Activated CD4-positive, alpha-beta T cell treated with anti-CD3 and anti-CD28 coated beads, Interleukin-2, Interleukin-6, amounts not matched to agents 100 ng/mL and 50 ng/mL, durations not matched to agents 16 hours and 8 hours (primary cell): ENCODE measurements around the gene NUMB.
"Not testable (repeated sequence)": the region's sequence is repeated elsewhere in the genome, so short reads cannot be mapped to it uniquely, and the experiment has no call there.

ENCODE experiments used
- DNase-seq: peaks from one replicate; pipeline ENCODE4 v3.0.0-alpha.2; 2020

NUMB gene

DNA sequence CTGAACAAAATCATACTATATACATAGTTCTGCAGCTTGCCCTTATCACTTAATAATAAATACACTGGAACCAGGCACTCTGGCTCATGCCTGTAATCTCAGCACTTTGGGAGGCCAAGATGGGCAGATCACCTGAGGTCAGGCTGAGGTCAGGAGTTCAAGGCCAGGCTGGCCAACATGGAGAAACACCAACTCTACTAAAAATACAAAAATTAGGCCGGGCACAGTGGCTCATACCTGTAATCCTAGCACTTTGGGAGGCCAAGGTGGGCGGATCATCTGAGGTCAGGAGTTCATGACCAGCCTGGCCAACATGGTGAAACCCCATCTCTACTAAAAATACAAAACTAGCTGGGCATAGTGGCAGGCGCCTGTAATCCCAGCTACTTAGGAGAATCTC lies 109.3 kb downstream of the NUMB start:
- DNase-seq = not testable (repeated sequence)

DNA sequence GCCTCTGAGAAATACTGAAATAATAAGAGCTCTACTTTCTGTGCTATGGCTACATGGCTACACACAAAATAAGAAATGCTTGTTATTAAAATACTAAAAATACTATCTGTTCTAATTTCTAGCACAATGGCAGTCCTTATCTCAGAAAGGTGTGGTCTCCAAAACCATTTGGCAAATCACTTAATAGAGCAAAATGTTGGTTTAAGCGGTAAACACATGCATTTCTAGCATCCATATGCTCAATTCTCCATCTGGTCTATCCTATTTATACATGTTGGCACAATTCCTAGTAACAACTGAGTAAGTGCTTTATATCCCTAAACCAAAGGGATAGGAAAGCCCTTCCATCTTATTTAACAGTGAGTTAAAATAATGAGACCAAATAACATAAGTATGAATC lies 114.0 kb downstream of the NUMB start:
- DNase-seq = no peak

DNA sequence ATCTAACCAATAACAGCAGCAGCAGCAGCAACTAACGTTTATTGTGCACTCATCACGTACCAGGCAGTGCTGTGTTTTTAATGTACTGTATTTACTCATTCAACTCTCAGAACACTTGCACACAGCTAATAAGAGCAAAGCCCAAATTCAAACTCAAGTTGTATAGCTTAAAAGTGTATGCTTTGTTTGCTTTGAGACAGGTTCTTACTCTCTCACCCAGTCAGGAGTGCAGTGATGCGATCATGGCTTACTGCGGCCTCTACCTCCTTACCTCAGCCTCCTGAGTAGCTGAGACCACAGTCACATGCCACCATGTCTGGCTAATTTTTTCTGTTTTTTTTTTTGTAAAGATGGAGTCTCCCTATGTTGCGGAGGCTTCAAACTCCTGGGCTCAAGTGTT lies 115.7 kb downstream of the NUMB start:
- no peak for DNase-seq

DNA sequence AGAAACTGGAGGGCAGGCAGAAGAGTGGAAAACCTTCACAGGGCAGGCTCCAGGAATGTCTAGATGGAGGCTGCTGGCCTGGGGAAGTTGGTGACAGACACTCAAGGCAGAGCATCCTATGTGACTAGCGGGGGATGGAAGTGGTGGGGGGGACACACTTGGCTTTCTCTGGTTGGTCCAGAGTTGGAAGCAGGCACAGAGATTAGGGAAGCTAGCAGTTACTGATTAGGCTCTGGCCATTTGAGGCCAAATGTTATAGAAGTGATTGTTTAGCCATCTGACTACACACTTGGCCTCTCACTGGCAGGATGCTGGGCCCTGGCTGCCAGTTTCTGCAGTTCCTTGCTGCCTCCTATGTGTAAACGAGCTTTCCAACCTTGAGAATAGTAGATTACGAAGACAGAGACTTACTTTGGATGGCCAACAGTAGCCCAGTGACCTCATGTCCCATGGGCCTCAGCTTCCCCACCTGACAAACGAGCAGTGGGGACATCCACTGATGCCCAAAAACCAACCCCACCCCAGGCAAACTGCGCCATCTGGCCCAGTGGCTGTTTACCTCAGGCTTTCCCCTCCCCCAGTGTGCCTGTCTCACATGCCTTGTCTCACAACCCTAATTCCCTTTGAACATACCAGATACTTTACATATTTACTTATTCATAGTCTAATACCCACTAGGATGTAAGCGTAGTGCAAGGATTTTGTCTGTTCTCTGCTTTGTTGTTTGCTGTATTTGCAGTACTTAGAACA lies 118.3 kb downstream of the NUMB start:
- no peak for DNase-seq

DNA sequence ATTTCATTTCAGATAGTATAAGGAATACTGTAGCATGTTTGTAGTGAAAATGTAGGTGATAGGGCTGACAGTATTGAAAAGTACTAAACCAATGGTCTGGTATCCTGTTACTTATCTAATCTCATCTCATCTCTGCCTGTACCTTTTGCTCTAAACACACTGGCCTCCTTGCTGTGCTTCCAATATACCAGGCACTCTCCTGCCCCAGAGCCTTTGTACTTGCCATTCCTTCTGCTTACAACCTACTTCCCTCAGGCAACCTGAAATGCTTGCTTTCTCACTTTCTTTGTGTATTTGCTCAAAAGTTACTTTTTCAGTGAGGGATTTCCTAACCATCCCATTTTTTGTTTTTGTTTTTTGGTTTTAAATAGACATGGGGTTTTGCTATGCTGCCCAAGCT lies 119.1 kb downstream of the NUMB start:
- no peak for DNase-seq

DNA sequence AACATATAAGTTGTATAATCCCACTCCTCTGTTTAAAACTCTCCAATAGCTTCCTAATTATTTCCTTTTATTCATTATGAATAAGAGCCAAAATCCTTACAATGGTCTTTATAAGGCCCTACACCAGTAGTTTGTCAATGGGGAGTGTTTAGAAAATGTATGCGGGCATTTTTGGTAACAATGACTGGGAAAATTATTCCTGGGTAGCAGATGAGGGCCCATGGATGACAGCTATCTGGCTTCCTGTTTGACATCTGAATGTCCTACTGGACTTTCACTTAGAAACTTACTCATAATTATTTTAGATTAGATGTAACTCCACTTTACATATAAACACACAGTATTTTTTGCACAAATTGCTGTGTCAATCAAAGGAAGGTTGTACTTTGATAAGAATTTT lies 119.8 kb downstream of the NUMB start:
- no peak for DNase-seq

DNA sequence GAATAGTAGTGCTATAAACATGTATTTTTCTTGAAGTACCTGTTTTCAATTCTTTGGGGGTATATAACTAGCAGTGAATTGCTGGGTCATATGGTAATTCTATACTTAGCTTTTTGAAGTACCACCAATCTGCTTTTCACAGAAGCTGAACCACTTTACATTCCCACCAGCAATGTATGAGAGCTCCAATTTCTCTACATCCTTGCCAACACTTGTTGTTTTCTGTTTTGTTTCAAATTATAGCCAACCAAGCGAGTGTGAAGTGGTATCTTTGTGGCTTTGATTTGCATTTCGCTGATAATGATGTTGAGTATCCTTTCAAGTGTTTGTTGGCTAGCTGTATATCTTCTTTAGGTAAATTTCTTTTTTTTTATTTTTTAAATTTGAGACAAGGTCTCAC lies 125.3 kb downstream of the NUMB start:
- DNase-seq = no peak

DNA sequence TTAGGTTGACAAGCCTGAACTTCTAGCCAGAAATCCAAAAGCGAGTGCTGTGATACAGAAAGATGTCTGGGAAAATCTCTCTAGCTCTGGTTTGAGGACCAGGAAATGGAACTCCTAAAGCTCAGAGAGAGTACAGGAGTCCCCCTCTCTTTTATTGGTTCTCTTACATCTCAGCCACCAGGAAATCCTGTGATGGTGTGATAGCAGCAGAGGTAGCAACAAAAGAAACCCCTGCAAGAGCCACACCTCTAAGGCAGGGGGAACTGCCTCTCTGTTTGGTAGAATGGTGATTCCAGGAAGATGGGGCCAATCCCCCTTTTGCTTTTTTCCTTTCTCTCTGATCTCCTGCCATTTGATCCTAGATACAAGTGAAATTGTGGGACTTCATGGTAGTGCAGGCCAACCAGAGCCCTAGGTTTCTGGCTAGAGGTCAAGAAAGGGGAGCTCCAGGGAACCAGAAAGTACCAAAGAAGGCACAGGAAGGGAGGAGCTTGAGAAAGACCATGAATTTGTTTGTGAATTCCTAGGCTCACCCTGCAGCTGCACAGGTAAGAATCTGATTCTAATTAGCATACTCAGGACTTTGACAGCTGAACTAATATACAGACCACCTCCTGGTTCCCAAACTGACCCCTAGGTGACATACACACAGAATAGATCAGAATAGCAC lies 132.6 kb downstream of the NUMB start:
- no peak for DNase-seq

DNA sequence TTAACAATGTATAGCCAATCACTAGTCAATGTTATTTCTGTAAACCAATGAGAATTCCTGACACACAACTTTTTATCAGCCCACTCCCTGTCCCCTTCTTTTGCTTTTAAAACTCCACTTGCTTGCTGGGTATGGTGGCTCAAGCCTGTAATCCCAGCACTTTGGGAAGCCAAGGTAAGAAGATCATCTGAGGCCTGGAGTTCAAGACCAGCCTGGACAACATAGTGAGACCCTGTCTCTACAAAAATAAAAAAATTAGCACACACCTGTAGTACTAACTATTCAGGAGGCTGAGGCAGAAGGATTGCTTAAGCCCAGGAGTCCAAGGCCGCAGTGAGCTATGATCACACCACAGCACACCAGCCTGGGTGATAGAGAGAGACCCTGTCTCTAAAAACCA lies 133.3 kb downstream of the NUMB start:
- no peak for DNase-seq

DNA sequence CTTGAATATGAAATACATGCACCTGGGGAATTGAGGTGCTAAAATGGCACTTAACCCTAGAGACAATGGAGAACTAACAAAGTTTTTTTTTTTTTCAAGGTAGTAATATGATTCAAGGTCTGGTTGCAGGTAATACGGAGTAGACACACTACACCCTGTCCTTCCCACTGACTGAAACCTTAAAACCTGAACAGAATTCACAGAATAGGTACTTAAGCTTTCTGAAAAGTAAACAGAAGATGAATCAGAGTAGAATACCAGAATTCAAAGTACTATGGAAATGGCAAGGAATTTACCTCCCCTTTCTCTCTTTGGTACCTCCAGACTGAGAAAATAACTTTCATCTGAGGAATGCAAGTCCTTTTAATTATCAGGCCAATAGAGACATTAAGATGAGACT lies 133.8 kb downstream of the NUMB start:
- no peak for DNase-seq

DNA sequence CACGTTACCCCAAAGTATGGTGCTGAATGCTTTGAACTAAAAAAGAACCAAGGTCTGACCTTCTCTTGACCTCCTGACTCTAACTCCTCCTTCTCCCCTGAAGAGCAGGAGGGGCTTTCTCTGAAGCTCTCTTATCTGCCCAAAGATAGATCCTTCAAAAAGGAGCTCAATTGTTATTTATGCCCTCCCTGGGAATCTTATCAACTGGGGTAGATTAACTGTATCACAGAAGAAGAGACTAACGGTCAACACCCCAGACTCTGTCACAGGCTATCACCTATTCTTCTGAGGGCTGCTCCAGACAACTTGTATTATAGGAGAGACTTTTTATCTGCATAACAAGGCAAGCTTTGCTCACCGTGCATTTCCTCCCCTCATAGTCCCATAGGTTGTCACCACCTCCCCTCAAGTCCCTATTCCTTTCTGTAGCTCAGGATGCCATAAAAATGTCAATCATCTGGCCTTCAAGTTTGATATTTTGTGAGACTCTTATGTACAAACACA lies 134.4 kb downstream of the NUMB start:
- DNase-seq = no peak

DNA sequence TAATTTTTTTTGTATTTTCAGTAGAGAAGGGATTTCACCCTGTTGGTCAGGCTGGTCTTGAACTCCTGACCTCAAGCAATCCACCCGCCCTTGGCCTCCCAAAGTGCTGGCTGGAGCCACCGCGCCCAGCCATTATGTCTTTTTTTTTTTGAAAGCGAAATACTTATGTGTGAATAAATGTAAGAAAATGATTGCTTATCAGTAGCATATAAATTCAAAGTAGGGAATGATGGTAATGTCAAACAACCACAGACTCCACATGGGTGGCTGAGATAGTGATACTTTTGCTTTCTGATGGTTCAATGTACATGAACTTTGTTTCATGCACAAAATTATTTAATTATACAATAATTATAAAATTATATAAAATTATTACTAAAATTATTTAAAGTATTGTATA lies 145.2 kb downstream of the NUMB start:
- no peak for DNase-seq

DNA sequence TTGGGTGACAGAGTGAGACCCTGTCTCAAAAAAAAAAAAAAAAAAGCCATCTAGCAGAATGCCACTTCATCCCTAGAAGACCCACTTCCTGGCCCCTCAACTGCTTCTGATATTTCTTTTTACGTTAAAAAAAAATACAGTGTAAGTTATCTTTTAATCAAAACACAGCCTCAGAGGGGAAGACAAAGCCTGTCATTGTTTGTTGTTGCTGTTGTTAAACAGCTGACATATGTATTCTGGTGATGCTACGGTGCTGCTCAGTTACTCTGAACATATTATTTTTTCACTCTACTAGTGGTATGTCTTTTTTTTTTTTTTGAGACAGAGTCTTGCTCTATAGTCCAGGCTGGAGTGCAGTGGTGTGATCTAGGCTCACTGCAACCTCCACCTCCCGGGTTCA lies 145.7 kb downstream of the NUMB start:
- DNase-seq = no peak

DNA sequence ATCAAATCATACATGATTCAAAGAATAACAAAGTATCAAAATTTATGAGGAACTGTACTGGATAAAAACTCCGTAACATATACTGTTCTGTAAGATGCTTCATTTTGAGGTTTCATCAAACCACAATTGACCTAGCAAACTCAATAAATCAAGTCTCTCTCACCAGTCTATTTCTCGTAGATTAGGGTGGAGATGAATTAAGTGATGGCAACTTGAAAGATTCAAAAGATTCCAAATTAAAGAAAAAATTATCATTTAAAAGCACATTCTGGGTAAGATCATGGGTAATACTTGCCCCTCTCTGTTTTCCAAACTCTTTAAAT lies 146.7 kb downstream of the NUMB start:
- no peak for DNase-seq

DNA sequence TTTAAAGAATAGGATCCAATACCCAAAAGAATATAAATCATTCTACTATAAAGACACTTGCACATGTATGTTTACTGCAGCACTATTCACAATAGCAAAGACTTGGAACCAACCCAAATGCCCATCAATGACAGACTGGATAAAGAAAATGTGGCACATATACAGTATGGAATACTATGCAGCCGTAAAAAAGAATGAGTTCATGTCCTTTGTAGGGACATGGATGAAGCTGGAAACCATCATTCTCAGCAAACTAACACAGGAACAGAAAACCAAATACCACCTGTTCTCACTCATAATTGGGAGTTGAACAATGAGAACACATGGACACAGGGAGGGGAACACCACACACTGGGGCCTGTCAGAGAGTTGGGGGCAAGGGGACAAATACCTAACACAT lies 149.1 kb downstream of the NUMB start:
- DNase-seq = not testable (repeated sequence)

DNA sequence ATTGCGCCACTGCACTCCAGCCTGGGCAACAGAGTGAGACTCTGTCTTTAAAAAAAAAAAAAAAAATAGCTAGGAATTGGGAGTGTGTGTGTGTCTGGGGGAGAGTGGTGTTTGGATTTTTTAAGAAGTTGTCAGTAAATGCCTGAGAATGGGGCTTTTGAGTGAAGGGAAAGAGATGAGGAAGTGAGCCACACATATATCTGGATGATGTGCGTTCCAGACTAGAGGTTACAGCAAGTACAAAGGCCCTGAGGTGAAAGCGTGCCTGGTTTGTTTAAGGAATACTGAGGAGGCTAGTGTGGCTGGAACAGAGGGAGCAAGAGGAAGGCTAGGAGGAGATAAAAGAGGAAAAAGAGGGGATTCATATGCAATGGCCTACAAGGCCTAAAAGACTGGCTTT lies 151.1 kb downstream of the NUMB start:
- DNase-seq = no peak

DNA sequence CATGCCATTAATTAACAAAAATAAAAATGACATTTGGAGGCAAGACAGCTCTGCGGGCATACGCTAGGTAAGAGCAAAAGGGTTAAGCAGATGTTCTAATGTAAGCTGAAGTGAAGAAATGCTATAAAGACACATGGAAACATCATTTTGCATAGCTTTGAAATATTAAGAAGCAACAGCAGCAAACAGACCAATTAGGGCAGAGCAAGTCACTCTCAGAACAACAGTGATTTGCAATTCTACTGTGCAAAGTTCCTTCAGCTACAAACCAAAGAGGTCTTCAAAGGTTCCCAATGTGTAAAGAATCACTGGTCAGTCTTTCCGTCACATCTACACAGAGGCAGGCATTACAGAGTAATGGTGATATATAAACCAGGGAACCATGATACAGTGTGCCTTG lies 152.8 kb downstream of the NUMB start:
- DNase-seq = no peak

DNA sequence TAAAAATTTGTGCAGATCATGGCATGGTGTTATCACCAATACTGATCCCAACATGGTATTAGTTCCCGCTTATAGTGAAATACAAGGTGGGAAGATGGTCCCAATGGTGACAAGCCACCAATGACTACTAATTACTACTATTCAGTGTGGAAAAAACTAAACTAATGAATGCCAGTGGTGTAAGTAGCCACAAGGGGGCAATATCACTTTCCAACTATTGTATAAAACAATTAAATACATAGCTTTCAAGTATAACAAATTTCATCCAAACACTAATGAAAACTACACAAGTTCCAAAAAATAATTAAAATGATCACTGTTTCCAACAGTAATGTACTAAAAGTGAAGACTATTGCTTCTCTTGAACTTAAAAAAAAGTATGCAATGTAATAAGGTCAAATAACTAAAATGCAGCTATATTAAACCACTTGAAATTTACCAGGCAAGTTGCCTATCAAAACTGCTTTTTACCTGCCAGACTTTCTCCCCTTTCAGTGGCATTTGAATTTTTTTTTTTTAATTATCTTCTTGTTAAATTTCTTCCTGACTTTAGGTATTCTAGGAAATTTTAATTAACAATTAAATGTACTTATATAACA lies 163.0 kb downstream of the NUMB start:
- peak; percentile 41 for DNase-seq

DNA sequence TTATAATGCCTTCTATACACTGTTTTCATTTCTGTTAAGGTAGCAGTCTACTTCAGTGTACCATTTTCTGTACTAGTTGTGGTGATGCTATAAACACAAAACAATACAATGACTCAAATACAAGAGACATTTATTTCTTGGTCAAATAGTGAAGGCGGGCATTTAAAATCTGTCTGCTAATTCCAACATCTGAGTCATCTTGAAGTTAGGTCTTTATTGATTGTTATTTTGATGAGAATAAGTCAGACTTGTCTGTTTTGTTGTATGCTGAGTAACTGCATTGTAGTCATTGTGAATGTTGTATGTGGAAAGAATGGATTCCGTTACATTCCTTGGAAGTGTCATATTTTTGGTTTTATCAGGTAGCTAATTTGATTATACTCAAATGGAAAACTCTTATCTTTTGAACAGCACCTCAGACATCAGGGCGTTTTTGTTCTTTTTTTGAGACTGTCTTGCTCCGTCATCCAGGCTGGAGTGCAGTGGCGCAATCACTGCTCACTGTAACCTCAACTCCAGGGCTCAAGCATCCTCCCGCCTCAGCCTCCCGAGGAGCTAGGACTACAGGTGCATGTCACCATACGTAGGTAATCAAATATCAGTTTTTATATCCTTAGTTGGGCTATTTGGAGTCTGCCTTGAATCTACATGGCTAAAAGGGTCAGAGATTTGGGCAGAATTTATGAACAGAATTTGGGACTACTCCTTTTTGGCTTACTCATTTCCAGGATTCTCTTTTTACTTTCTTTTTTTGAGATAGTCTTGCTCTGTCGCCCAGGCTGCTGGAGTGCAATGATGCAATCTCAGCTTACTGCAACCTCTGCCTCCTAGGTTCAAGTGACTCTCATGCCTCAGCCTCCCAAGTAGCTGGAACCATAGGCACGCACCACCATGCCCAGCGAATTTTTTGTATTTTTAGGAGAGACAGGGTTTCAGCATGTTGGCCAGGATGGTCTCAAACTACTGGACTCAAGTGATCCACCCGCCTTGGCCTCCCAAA lies 164.3 kb downstream of the NUMB start:
- peak; percentile 32 for DNase-seq

DNA sequence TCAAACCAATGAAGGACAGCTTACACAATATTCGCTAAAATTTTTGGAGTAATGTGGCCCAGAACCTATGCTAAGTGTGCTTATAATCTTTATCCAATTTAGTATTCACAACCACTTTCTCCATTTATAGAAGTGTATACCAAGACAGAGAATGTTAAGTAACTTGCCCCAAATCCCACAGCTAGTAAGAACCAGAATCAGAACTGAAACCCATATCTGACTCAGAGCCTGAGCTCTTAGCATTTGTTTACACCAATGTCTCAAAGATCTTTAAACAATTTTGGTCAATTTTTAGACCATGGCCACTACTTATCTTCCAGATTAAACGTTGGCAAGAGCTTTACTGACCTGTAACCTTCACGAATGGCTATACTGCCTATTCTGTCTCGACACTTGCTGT lies 168.1 kb downstream of the NUMB start:
- DNase-seq = peak; percentile 85

DNA sequence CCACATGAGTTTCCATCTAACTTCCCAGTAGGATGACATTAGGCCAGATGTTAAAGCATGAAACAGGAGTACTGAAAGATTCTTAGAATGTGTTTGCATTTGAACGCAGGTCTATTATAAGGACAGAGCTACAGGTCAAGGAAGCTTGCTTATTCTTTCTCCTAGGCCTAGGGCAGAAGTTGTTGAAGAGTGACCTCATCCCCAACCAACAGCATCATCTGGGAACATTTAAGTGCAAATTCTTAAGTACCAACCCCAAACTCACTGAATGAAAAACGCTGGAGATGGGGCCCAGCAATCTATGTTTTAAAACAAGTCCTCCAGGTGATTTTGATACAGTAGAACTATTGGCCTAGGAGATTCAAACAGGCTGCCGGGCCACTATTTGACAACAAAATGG lies 168.6 kb downstream of the NUMB start:
- DNase-seq = no peak

DNA sequence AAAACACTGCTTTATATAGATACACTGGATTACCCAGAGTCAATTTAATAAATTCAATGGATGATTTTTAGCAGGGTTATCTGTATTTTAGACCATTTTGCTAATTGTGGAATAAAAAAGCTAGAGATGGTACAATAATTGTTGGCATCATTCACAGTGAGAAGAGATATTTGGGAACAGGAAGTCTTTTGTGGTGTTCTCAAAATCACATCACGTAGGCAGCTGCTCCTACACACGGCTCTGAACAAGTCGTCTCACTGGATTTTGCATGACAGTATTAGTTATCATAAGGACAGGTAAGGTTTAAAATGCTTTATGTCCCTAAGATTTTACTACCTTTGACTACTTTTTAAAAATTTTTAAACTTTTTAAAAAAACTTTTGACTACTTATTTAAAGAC lies 169.0 kb downstream of the NUMB start:
- peak; percentile 30 for DNase-seq

DNA sequence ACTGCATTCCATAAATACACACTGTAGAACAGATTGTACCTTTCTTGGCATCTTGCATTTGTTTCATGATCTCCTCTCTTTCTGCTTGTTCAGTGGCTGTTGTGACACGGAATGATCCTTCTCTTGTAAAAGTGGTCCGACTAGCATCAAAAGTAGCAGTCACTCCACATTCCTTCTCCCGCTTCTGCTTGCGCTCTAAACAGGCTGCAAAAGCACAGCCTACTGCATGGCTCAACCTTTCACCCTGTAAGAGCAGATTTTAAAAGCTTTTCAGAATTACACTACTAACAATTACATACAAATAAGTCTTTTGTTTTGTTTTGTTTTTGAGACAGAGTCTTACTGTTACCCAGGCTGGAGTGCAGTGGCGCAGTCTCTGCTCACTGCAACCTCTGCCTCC lies 171.3 kb downstream of the NUMB start:
- DNase-seq = no peak
